Ovary (tissue), 3 donors: ENCODE results near the gene KIAA1671.

Experiments used
- POLR2A ChIP-seq: fragments of 450-650 bp; IDR thresholded peaks from one replicate; pipeline ENCODE4 v1.6.1; 2017; ENCODE audit warnings: antibody characterized with exemption, mild to moderate bottlenecking, moderate library complexity
- TF ChIP-seq, protein P1 (sequence below), 3 donors: fragments of 450-650 bp in 2 of 3; fragments of 200-600 bp in 1 of 3; IDR thresholded peaks; one replicate each; pipeline versions ENCODE4 v1.5.1 to v1.8.0; 2016 to 2022; ENCODE audit warnings: antibody characterized with exemption in 3 of 3, mild to moderate bottlenecking in 1 of 3
- donor health status: DM: no; HTN: no; CAD: no.

- TF ChIP-seq POLR2A, result no peak
- TF ChIP-seq, protein P1, sequence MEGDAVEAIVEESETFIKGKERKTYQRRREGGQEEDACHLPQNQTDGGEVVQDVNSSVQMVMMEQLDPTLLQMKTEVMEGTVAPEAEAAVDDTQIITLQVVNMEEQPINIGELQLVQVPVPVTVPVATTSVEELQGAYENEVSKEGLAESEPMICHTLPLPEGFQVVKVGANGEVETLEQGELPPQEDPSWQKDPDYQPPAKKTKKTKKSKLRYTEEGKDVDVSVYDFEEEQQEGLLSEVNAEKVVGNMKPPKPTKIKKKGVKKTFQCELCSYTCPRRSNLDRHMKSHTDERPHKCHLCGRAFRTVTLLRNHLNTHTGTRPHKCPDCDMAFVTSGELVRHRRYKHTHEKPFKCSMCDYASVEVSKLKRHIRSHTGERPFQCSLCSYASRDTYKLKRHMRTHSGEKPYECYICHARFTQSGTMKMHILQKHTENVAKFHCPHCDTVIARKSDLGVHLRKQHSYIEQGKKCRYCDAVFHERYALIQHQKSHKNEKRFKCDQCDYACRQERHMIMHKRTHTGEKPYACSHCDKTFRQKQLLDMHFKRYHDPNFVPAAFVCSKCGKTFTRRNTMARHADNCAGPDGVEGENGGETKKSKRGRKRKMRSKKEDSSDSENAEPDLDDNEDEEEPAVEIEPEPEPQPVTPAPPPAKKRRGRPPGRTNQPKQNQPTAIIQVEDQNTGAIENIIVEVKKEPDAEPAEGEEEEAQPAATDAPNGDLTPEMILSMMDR (IDR thresholded peaks at IDR 0.05), result no peak
Observed at GRCh38 chr22:24947881-24948280, 4.6 kb upstream of the KIAA1671 start.
